ENCODE results near the gene TOLLIP.

GRCh38 chr11:1260023-1260501 is 49.4 kb downstream of the TOLLIP start:
- TF ChIP-seq, protein P1, sequence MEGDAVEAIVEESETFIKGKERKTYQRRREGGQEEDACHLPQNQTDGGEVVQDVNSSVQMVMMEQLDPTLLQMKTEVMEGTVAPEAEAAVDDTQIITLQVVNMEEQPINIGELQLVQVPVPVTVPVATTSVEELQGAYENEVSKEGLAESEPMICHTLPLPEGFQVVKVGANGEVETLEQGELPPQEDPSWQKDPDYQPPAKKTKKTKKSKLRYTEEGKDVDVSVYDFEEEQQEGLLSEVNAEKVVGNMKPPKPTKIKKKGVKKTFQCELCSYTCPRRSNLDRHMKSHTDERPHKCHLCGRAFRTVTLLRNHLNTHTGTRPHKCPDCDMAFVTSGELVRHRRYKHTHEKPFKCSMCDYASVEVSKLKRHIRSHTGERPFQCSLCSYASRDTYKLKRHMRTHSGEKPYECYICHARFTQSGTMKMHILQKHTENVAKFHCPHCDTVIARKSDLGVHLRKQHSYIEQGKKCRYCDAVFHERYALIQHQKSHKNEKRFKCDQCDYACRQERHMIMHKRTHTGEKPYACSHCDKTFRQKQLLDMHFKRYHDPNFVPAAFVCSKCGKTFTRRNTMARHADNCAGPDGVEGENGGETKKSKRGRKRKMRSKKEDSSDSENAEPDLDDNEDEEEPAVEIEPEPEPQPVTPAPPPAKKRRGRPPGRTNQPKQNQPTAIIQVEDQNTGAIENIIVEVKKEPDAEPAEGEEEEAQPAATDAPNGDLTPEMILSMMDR (conservative IDR thresholded peaks at IDR 0.05; ENCODE audit: low read depth, low read length), result no peak
- TF ChIP-seq POLR2A (IDR thresholded peaks at IDR 0.05; ENCODE audit: low read depth, low read length) (no peak), RAD21 (IDR thresholded peaks at IDR 0.05; ENCODE audit: low read length) (no peak), BHLHE40 (IDR thresholded peaks at IDR 0.05; ENCODE audit: low read depth, low read length) (no peak), SMC3 (IDR thresholded peaks at IDR 0.05; ENCODE audit: low read depth, low read length) (no peak), USF2 (IDR thresholded peaks at IDR 0.05; ENCODE audit: low read depth, low read length) (no peak), RFX5 (IDR thresholded peaks at IDR 0.05; ENCODE audit: low read depth, low read length) (no peak), MAFK (IDR thresholded peaks at IDR 0.05; ENCODE audit: low read depth, low read length) (no peak), CEBPB (IDR thresholded peaks at IDR 0.05; ENCODE audit: low read depth, low read length) (no peak), MXI1 (IDR thresholded peaks at IDR 0.05; ENCODE audit: borderline replicate concordance, low read depth, low read length) (no peak), FOS (IDR thresholded peaks at IDR 0.05; ENCODE audit: low read depth, low read length) (no peak), ELK1 (IDR thresholded peaks at IDR 0.05; ENCODE audit: borderline replicate concordance, low read depth, low read length) (no peak), CHD1 (IDR thresholded peaks at IDR 0.05; ENCODE audit: low read depth, low read length) (no peak)

Data from IMR-90 (cell line).